Muscle of arm (tissue), 12 donors: Measurements from ENCODE around the gene EML5. TPM values are rescaled to one million over a fixed set of nuclear protein-coding genes. Genes with fewer than 3 reads are reported as not detected.
"Not testable (repeated sequence)": the region's sequence is repeated elsewhere in the genome, so short reads cannot be mapped to it uniquely, and the experiment has no call there.

Source experiments
- DNase-seq: peaks from one replicate; pipeline ENCODE4 v3.0.0-alpha.2; 2013
- polyA plus RNA-seq, 12 donors: library from polyadenylated mRNA; unstranded; fragments of 120-200 nt; gene quantifications; one replicate each; pipeline ENCODE4 v1.2.1, GENCODE V29; 2013; ENCODE audit not compliant: insufficient read length in 12 of 12

EML5 gene
- polyA plus RNA-seq, 12 donors = 0.87 to 1.9 (median 1.1) TPM; not detected in 1

GRCh38 chr14:88804035-88804434 lies 11.3 kb upstream of the EML5 start:
- no peak for DNase-seq

DNA sequence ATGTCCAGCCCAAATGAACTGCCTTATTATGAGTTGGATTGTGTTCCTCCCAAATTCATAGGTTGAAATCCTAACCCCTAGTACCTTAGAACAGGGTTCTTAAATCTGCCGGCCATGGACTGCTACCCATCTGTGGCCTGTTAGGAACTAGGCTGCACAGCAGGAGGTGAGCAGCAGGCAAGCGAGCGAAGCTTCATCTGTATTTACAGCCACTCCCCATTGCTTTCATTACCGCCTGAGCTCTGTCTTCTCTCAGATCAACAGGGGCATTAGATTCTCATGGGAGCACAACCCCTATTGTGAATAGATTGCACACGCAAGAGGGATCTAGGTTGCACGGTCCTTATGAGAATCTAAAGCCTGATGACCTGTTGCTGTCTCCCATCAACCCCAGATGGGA lies 9.8 kb upstream of the EML5 start:
- no peak for DNase-seq

DNA sequence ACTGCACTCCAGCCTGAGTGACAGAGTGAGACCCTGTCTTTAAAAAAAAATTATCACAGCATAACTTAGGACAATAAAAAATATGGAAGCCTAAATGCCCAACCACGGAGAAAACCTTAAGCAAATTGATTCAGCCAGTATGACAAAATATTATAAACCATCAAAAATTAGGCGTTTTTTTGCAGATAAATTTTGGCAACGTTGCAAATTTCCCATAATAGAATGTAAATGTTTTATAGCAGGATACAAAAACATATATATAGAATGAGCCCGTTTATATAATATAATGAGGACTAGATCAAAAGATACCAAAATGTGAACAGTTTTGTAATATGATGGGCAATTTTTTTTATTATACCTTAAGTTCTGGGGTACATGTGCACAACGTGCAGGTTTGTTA lies 6.8 kb upstream of the EML5 start:
- DNase-seq = no peak

DNA sequence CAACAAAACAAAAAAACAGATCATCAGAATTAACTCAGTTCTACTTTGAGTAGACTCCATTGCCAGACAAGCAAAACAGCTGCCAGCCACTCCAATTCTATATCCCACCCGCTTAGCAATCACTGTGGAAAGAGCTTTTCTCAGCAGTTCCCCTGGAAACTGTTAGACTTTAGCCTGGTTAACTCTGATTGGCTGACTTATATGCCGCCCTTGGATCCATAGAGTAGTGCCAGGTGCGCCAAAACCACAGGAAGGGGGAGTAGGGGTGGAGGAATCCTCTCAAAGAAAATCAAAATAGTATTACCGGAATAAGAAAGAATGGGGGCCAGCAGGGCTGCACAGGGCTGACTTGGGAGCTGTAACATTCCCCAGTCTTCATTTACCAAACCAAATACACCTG lies 5.4 kb upstream of the EML5 start:
- no peak for DNase-seq

DNA sequence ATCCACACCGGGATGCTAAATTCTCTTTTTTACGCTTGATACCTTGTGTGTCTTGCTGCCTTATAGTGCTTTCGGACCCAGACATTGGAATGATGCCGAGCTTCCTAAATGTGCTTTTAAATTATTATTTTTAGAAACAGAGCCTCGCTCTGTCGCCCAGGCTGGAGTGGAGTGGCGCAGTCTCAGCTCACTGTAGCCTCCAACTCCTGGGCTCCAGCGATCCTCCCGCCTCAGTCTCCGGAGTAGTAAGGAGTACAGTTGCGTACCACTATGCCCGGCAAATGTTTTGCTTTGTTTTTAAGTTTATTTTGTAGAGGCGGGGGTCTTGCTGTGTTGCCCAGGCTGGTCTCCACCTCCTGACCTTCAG lies 489 bp upstream of the EML5 start:
- no peak for DNase-seq

- DNase-seq = no peak
Measured at GRCh38 chr14:88791629-88792472, 902 bp downstream of the EML5 start.

DNA sequence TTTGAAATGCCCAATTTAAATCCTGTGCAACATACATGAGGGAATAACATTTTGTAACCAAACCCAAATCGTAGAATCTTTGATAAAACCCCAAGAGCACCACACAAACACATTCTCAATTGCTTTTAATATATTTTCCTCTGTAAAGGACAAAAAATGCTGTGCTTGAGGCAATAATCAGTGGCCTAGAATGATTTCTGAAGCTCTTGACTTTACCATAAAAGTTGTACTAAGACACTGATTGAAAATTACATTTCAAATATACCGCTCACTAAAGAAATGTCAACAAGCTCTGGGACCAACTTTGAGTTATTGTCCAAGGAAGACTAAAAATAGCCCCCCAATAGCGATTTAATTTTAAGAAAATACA lies 1.5 kb downstream of the EML5 start:
- no peak for DNase-seq

- DNase-seq = no peak
Measured at GRCh38 chr14:88790501-88791251, 2.1 kb downstream of the EML5 start.

- not testable (repeated sequence) for DNase-seq
Measured at GRCh38 chr14:88789573-88789972, 3.2 kb downstream of the EML5 start.

- DNase-seq = no peak
Measured at GRCh38 chr14:88786715-88787114, 6.0 kb downstream of the EML5 start.

DNA sequence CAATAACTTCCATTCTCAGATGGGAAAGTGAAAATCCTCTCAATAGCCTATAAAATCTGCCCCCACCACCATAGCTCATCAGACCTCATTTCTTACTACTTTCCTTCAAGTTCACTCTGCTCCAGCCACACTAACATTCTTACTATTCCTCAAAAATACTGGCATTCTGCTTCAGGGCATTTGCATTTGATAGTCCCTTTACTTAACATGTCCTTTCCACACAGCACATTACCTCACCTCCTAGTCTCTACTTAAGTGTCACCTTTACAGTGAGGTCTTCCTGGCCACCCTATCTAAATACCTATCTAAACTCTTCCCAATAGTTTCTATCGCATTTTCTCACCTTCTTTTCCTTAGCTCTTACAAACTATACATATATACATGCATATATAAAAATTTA lies 6.8 kb downstream of the EML5 start:
- no peak for DNase-seq

- no peak for DNase-seq
Measured at GRCh38 chr14:88775532-88775931, 17.2 kb downstream of the EML5 start.

- DNase-seq = no peak
Measured at GRCh38 chr14:88770736-88771135, 22.0 kb downstream of the EML5 start.

DNA sequence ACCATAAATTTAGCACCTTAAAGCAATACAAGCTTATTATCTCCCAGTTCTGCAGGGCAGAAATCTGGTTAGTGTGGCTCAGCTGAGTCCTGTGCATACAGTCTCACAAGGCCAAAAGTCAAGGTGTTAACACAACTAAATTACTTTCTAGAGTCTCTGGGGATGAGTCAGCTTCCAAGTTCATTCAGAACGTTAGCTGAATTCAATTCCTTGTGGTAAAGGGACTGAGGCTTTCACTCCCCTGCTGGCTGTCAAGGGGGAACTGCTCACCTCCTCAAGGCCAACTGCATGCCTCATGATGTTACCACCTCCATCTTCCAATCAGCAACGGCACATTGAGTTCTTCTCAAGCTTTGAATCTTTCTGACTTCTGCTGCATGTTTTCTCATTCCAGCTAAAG lies 27.6 kb downstream of the EML5 start:
- no peak for DNase-seq

GRCh38 chr14:88753873-88754272 lies 38.9 kb downstream of the EML5 start:
- DNase-seq = no peak

GRCh38 chr14:88750945-88751344 lies 41.8 kb downstream of the EML5 start:
- DNase-seq = no peak

DNA sequence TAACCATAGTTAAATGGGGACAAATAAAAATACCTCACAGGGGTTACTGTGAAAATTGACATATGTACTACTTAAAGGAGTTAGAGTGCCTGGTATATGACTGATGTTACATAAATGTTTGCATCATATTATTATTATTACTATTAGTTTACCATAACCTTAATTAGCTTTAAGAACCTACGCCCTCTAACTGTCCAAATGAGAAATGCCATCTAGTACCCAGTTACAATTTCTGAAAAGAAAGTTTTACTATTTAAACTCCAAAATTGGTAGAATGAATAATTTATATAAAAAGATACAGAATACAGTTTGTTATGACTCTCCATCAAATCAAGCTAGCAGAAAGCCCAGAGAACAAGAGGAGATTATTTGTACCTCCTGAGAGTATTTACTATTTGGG lies 42.3 kb downstream of the EML5 start:
- no peak for DNase-seq

GRCh38 chr14:88749139-88749538 lies 43.6 kb downstream of the EML5 start:
- DNase-seq = no peak

GRCh38 chr14:88748288-88748687 lies 44.5 kb downstream of the EML5 start:
- no peak for DNase-seq

GRCh38 chr14:88746052-88746451 lies 46.7 kb downstream of the EML5 start:
- no peak for DNase-seq

DNA sequence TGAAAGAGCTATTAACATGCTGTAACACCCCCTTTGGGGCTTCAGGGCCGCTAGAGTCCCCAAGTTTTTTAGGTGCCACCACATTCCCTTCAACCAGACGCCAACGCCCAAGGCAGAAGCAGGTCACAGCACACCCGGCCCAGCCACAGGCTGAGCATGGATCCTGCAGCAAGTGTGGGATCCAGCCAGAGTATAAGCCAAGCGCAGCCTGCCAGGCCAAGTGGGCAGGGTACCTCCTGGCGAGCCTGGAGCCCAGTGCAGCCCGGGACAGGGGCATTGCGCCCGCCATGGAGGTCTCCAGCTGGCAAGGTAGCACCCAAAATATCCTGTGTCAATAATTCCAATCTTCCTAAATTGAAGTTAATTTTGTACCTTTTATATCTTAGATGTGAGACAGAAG lies 55.5 kb downstream of the EML5 start:
- DNase-seq = no peak

DNA sequence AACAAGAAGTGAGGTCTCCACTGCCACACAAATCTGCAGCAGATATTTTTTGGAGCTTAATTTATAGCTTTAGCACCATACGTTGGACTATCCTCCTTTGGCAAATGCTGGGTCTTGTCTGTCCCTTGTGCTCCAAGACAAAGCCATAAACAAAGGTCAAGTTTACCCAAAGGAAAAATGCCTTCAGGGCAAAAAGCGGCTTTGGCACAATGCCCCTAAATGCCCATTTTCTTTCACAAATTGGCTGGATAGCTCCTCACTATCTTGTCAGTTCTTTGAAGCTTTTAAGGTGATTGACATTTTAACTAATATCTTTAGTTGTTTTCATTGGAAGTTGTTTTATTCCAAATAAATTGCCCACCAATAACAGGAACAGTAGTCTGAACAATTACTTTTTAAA lies 59.6 kb downstream of the EML5 start:
- no peak for DNase-seq

- no peak for DNase-seq
Measured at GRCh38 chr14:88729159-88729558, 63.6 kb downstream of the EML5 start.

DNA sequence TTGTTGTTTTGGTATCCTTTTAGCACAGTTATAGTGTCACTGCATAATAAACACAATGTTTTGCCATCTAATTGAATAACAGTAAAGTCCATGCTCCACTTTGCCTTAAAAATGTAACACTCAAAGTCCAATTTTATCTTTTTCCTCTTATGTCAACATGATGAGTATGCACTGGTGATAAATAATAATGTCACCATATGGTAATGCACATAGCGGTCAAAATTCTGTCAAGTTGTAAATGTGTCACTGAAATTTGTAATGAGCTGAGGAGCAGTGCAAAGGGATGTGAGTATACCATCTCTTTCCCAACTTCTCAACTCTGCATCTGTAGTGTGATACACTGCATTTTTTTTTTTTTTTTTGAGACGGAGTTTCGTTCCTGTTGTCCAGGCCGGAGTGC lies 65.7 kb downstream of the EML5 start:
- DNase-seq = no peak
